GM12864 (cell line): Measurements from ENCODE around the gene ZNF350.

Experiments used
- DNase-seq: peaks from one replicate; pipeline ENCODE4 v3.0.0-alpha.2; 2011; ENCODE audit warnings: low read depth
- H3K4me3 ChIP-seq: 2 replicates; pipeline ENCODE4 v1.5.1; 2011; ENCODE audit warnings: mild to moderate bottlenecking, low read depth, low read length, control low read depth
- TF ChIP-seq, protein P1 (sequence below): IDR thresholded peaks from 2 replicates; pipeline ENCODE4 v1.5.1; 2011; ENCODE audit warnings: low read depth, mild to moderate bottlenecking, moderate library complexity, low read length, control low read depth, inconsistent platforms; ENCODE audit errors: missing control alignments

Gene ZNF350

GRCh38 chr19:51938936-51939335, 47.7 kb downstream of the ZNF350 start:
- no peak for DNase-seq

DNA sequence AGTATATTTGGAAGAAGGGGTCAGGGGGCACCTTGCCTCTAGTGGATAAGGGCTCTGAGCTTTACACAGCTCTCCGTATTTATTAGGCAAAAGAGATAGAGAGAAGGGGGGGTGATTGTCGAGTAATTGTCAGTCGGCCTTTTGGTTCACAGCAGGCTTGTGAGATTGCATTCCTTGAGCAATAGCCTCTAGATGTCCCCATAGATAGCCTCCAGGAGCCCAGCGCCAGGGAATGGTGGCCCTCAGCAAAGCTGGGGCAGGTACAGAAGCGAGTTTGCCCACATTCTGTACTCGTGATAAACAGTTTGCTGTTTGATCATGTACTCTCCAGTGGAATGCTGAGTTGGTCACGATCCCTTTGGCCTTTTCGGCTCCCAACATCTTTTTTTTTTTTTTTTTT, 54.7 kb downstream of the ZNF350 start:
- no peak for DNase-seq
- H3K4me3 ChIP-seq, result no peak overlapping the region
- TF ChIP-seq, protein P1, sequence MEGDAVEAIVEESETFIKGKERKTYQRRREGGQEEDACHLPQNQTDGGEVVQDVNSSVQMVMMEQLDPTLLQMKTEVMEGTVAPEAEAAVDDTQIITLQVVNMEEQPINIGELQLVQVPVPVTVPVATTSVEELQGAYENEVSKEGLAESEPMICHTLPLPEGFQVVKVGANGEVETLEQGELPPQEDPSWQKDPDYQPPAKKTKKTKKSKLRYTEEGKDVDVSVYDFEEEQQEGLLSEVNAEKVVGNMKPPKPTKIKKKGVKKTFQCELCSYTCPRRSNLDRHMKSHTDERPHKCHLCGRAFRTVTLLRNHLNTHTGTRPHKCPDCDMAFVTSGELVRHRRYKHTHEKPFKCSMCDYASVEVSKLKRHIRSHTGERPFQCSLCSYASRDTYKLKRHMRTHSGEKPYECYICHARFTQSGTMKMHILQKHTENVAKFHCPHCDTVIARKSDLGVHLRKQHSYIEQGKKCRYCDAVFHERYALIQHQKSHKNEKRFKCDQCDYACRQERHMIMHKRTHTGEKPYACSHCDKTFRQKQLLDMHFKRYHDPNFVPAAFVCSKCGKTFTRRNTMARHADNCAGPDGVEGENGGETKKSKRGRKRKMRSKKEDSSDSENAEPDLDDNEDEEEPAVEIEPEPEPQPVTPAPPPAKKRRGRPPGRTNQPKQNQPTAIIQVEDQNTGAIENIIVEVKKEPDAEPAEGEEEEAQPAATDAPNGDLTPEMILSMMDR, result no peak

More at GRCh38 chr19:51938936-51939335, 47.7 kb downstream of the ZNF350 start:
- TF ChIP-seq, protein P1, result no peak
- no peak overlapping the region for H3K4me3 ChIP-seq

DNA sequence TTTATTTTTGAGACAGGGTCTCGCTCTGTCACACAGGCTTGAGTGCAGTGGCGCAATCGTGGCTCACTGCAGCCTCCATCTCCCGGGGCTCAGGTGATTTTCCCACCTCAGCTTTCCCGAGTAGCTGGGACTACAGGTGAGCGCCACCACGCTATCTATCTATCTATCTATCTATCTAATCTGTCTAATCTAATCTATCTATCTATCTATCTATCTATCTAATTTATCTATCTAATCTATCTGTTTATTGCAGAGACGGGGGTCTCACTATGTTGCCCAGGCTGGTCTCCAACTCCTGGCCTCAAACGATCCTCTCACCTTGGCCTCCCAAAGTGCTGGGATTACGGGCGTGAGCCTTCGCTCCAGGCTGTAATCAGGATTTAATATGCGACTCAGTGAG, 58.8 kb downstream of the ZNF350 start:
- H3K4me3 ChIP-seq, result peak overlapping the region; percentile 64

DNA sequence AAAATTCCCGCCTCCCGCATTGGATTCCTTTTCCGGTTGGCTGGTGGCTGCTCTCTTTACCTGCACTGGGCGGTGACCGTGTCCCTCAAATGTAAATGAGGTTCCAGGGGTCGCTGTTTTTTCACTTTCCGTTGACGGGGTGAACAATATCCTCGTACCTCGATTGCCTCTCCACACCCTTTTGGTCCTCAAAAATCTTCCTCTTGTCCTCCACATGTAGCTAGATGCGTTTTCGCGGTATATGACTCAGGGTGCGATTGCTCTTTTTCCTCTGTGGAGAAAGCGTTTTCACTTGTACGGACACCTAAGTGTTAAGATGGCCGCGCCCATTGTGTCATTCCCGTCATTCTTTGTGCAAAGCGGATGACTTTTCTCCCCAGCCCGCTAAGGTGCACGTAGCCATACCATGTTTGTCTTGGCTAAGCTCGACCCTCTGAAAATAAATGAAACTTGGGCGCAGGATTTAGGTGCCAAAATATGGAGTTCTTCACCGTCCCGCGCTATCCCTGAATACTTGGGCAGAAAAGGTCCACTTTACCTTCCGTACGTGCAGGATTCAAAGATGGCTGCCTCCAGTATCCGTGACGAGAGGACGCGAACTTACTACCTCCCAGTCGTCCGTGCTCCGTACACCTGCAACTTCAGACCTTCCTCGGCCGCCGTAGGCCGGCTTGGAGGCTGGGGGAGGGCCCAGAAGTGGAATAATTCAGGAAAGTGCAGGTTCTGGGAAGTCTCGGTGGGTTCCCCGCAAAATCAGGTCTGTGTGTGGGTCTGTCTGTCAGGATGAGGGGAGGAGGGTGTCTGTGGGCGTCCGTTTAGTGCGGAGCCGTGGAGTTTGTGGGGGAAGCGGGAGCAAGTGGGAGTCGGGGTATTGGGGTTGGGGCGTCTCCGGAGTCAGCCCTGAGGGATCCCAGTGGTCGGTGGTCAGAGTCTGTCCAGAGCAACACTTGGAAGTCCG, 59.6 kb downstream of the ZNF350 start, which contains the start of gene ZNF613:
Gene ZNF613, plus strand, starts transcription at position 689 of the 958 bp plus-strand sequence. CDS start 8,749 bp downstream, outside the sequence.
- peak; percentile 93 for DNase-seq
- TF ChIP-seq, protein P1, result peak; percentile 25
- H3K4me3 ChIP-seq, result peak within 1 kb of the TSS; percentile 64

More for the DNA sequence above, 58.8 kb downstream of the ZNF350 start:
- TF ChIP-seq, protein P1, result no peak
- no peak for DNase-seq

GRCh38 chr19:51926426-51926783, 60.2 kb downstream of the ZNF350 start:
- TF ChIP-seq, protein P1, result no peak
- no peak for DNase-seq
- peak overlapping the region; percentile 64 for H3K4me3 ChIP-seq

DNA sequence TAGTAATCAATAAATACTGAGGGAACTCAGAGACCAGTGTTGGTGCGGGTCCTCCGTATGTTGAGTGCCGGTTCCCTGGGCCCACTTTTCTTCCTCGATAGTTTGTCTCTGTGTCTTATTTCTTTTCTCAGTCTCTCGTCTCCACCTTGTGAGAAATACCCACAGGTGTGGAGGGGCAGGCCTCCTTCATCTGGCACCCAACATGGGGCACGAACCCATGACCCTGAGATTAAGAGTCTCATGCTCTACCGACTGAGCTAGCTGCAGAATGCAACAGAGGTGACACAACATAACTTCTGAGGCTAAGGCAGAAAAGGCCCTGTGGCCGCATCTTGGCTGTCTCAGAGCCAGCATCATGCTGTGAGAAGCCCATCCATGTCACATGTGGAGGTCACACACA, 64.7 kb downstream of the ZNF350 start:
- no peak for DNase-seq
- no peak overlapping the region for H3K4me3 ChIP-seq
- TF ChIP-seq, protein P1, result no peak

DNA sequence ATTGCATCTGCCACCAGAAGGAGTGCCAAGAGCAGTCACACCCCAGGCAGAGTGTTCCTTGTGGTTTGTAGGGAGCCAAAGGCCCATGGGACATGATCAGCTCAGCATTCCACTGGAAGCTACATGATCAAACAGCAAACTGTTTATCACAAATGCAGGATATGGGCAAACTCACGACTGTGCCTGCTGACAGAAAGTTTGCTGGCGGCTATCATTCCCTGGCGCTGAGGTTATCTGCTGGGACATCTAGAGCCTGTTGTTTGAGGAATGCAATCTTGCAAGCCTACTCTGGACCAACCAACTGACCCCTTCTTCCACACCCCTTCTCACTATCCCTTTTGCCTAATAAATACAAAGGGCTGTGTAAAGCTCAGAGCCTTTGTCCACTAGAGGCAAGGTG, 67.0 kb downstream of the ZNF350 start:
- no peak for DNase-seq
- no peak overlapping the region for H3K4me3 ChIP-seq
- TF ChIP-seq, protein P1, result no peak
